ENCODE measurements around the gene ZSWIM4. TPM values are rescaled to one million over a fixed set of nuclear protein-coding genes. Genes with fewer than 3 reads are reported as not detected.
A peak's percentile ranks its signal among the peaks of the same experiment; 100 is the strongest.

Gene ZSWIM4
- total and polyA plus RNA-seq, 2 of the 4 experiments (the other 2 are of a cell fraction), result 2.2 to 6.2 TPM

DNA sequence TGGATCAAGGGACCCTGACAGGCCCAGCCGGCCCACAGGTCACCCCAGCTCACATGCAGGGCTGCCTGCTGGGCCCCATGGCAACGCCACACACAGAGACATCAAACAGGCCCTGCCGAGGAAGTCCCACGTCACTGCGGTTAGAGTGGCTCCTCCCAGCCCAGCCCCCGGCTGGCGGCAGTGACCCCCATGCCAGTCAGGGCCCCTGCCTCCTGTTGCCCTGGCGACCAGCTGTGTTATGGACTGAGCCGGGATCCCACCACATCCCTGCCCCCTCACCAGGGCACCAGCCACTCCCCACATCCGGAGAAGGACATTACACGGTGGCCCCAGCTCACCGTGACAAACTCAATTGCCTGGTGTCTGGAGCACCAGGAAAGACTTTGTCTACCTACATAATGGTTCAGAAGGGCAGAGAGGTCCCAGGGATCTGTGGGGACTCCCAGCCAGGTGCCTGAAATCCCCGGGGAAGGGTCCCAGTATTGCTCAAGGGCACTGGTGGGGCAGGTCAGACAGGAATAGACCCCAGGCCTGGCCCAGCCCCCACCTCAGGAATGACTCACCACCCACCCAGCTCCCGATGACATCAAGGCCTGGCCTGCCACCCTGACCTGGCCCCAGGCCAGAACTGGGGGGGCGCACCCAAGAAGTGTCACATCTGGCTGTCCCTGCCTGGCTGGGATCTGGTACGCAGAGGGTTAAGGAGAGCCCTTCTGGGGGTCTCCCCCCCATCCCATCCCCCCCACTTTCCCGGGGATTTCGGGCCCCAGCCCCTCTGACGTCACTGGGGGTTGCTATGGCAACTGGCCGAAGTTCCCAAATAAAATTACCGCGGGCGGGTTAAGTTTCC is 51.5 kb downstream of the ZSWIM4 start (continued):
- TF ChIP-seq, protein P1, sequence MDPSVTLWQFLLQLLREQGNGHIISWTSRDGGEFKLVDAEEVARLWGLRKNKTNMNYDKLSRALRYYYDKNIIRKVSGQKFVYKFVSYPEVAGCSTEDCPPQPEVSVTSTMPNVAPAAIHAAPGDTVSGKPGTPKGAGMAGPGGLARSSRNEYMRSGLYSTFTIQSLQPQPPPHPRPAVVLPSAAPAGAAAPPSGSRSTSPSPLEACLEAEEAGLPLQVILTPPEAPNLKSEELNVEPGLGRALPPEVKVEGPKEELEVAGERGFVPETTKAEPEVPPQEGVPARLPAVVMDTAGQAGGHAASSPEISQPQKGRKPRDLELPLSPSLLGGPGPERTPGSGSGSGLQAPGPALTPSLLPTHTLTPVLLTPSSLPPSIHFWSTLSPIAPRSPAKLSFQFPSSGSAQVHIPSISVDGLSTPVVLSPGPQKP (IDR thresholded peaks at IDR 0.05; ENCODE audit: borderline replicate concordance, low read depth, low read length), result no peak
- peak; percentile 81 for TF ChIP-seq BHLHE40 (IDR thresholded peaks at IDR 0.05; ENCODE audit: low read depth, low read length)
